ENCODE measurements around the gene CREB3.

Gene CREB3

DNA sequence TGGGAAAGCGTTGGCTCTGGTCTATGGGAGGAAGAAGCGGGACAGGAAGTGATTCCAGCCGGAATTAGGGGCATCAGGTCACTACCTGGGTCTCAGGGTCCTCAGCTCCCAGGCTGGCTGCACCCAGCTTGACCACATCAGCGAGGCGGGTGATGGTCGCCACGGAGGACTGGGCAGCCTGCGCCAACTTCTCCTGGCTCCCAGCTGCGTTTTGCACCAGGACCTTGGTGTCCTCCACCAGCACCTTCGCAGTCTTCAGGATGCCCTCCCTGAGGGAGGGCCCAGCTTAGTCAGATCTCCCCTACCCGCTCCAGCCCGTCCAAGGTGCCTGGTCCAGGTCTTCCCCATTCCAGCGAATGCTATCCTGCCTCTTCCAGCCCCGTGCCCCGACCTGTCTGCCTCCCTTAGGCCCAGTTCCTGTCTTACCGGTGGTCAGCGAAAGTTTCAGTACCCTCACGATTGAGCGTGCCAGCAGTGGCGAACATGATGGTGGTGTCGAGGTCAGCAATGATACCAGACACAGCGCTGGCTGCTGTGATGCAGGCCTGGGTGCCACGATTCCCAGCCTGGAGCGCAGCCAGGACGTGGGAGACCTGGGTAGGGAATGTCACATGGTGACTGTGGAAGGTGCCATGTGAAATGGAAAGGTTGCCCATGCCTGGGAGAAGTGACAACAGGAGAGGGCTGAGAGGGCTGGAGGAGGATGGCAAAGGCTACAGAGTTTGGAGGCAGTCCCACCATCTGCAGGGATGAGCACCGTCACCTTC, 28.4 kb upstream of the CREB3 start:
- no peak for DNase-seq

DNA sequence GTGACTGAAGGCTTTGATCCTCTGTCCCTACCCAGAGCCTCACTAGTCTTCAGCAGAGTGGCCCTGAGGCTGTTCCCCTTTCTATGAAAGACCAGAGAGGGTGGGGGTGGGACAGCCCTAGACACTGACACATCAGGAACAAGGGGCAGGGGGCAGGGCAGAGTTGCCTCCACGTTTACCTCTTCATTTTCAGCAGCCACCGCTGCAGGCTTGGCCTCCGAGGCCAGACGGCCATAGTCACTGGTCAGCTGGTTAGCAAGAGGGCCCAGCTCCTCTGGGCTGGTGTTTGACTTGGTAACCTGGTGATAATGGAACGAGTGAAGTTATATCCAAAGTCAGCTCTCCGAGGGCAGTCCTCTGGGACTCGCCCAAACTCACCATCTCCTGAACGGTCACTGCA, 27.1 kb upstream of the CREB3 start:
- no peak for DNase-seq

DNA sequence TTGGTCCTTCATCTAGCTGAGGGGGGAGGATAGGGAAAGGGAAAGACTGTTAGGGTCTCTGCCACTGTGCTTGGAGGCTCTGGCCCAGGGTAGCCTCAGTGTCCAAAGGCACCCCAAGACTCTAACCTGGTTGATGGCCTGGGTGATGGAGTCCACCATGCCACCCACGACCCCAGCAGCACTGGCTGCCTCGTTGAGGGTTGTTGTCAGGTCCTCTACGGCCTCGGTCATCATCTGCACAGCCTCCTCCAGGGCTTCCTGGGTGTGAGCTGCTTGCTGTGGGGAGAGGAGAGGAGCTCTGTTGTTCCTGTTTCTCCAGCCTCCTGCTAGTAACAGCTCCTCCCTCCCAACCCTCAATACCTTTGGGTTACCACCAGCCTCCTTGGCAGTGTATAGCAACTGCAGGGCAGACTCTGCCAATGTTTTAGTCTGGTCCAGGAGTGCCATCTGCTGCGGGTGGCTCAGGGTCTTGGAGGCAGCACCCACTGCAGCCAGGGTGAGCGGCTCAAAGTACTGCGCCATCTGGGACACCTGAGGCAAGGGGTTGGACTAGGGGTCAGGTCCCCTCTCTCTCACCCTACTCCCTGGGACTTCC, 26.5 kb upstream of the CREB3 start:
- DNase-seq, result no peak

DNA sequence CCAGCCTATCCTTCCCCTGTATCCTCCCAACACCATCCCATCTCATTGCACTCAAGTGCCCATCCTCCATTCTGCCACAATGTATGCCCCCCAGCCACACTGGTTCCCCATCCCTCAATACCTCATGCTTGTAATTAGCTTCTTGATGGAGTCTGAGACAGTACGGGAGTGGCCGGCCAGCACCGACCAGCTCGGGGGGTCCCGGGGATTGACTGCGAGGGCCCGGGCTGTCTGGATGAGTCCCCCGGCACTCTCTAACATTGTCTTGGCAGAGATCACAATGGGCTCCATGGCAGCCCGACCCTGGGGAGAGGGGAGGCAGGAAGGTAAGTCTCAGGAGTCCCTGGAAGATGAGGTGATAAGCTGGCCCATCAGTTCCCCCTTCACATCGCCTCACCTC, 25.5 kb upstream of the CREB3 start:
- no peak for DNase-seq

DNA sequence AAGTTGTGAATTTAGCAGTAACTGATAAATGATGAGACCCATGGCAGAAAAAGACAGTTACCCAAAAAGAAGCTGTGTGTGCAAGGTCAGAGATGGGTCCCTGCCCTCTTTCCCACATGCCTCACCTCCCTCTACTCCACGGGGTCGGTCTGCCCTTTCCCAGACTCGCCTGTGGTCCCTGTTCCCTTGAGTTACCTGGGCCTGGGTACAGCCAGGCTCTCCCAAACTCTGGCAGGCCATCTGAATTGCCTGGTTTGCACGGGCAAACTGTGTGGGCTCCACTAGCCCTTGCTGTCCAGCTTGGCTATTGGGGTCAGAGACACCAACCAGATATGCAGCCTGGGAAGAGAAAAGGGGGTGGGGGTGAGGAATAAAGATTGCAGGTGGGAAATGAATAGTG, 24.3 kb upstream of the CREB3 start:
- DNase-seq, result no peak

GRCh38 chr9:35710818-35711500, 21.5 kb upstream of the CREB3 start:
- DNase-seq, result no peak

DNA sequence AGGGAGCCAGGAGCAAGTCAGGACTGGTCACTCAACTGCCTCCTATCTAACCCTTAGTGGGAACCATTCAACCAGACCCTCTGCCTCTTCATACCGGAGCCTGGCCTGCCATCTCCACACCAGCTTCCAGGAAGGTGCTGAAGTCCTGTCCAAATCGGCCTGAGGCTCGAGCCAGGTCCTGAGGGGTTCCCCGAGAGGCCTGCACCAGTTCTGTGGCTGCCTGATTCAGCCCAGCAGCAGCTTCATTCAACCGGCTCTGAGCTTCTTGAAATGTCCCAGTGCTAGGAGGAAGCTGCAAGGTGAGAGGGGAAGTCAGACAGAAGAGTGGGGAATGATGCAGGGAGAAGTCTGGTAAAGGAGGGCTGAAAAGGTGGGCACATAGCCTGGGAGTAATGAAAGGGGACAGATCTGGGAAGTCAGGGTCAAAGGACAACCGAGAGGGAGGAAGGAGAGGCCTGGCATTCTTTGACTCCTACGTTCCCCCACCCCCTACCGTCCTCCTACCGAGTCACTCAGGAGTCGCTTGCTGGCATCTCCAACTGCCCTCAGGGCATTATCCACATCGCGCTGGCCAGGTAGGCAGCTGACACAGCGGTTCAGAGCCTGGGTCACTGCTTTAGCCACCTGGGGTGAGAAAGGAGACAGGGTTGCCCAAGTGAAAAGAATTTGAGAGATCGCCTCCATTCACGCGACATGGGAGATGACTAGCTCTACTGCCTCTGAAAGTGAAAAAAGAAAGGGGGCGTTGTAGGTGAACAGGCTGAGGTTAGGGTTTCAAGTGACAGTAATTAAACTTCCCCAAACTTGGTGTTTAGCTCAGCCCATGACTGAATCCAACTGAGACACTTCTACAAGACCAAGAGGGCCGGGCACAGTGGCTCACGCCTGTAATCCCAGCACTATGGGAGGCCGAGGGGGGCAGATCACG, 20.7 kb upstream of the CREB3 start:
- DNase-seq, result no peak

DNA sequence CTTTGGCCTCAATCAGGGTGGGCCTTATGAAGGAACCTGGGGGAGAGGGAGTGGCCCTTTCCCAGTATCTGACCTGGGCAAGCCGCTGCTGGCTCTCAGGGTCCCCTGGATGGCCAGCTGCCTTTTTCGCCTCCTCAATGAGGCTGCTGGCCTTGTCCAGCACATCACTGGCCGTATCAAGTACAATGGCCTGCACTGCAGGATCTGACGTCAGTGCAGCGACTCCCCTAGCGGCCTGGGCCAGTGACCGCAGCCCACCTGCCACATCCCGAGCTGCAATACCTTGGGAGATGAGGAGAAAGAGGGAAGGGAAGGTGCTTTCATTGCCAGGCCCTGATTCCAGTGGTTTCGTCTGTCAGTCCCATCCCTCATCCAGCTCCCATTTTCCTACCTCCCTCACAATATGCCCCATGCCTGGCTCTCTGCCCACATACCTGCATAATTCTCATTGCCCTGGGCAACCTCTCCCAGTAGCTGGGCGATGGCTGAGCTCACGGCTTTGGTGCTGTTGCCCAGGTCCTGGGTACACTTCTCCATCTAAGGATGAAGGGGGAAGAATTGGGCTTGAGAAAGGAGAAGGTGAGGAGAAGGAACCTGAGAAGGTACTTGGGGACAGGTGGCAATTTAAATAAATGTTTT, 19.6 kb upstream of the CREB3 start:
- DNase-seq, result no peak

GRCh38 chr9:35713578-35713977, 18.9 kb upstream of the CREB3 start:
- no peak for DNase-seq

- DNase-seq, result no peak
These were observed 18.3 kb upstream of the CREB3 start for GRCh38 chr9:35714123-35714522.

- DNase-seq, result no peak
These were observed 17.8 kb upstream of the CREB3 start for GRCh38 chr9:35714579-35715252.

DNA sequence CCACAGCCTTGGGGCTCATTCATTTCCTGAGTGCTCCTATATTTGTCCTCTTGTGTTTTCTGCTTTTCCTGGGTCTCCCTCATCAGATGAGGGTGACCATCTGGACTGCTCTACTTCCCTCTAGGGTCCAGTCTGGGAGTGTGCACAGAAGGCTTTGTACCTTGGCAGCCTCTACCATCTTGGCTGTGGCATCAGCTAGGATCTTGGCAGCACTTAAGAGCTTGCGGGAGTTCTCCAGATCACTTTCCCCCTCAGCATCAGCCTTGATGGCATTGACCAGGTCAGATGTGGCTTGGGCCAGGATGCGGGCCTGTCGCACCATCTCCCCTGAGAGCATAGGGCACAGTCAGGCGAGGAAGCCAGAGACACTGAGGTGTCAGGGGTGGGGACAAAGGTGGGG, 16.2 kb upstream of the CREB3 start:
- DNase-seq, result no peak

- DNase-seq, result no peak
These were observed 15.2 kb upstream of the CREB3 start for GRCh38 chr9:35717132-35717870.

GRCh38 chr9:35718721-35719511, 13.6 kb upstream of the CREB3 start:
- DNase-seq, result peak; percentile 14

- DNase-seq, result no peak
These were observed 12.9 kb upstream of the CREB3 start for GRCh38 chr9:35719546-35719945.

- no peak for DNase-seq
These were observed 9.0 kb upstream of the CREB3 start for GRCh38 chr9:35723426-35723825.

- no peak for DNase-seq
These were observed 8.6 kb upstream of the CREB3 start for GRCh38 chr9:35723908-35724307.

DNA sequence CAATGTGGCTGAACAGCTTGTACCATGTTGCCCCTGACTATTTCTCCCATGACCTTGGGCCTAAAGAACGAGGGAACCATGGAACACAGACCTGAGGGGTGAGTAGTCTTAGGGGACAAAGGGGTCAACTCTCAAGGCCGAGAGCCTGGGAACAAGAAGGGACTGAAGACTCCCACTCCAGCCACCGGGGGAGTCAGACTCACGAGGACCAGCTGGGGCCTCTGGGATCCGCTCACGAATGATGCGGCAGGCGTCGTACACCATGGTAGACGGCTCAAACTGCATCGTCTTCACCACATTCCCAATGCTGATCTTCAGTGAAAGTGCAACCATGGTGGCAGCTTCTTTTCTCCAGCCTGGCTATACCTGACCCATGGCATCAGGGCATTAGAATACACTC, 7.1 kb upstream of the CREB3 start:
- no peak for DNase-seq

GRCh38 chr9:35726931-35727330, 5.5 kb upstream of the CREB3 start:
- DNase-seq, result no peak

DNA sequence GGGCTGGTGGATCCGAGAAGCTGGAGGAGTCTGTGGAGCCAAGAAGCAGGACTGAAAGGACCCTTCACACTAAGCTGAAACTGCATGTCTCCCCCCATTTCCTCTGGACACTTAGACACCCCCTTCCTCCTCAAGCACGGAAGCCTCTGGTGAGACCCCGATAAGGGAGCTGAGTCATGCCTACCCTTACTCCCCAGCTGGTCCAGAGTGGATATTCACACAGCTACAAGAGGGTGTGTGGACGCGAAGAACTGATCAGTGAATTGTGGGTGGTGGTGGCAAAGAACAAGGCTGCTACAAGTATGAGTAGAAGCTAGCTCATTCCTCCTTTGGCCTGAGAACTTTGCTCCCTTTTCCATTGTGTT, 4.8 kb upstream of the CREB3 start:
- no peak for DNase-seq

Data from SIG-M5 (cell line).